Islet of Langerhans (tissue), 1 donor: ENCODE results near the gene TLCD2.
"Not testable (repeated sequence)": the region's sequence is repeated elsewhere in the genome, so short reads cannot be mapped to it uniquely, and the experiment has no call there.

ENCODE experiments used
- FAIRE-seq: peaks from one replicate; lab custom pipeline; 2011; peaks lifted over from hg19 to GRCh38; lab: Jason Lieb, UNC

The TLCD2 gene

GRCh38 chr17:1684378-1685189, 25.6 kb downstream of the TLCD2 start, which contains the start of gene PRPF8:
PRPF8 (minus strand) TSS chr17:1684867; CDS start chr17:1684571, 296 bp downstream.
- peak; percentile 70 for FAIRE-seq

DNA sequence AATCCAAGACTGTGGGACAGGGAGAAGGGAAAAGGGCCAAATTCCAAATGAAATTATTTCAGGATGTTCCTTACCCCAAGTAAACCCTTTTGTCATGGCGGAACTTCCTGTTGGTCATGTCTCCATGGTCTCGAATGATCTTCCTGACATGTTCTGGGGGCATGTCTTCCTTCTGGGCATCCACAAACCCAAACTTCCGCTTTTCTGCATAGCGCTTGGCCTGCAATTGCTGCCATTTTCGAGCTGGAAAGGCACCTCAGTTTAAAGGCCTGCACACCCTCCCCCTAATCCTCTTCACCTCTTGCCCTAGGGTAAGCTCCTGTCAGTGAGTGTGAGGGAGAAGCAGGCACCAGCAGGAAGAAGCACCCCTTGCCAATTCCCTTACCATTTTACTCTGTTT, 26.7 kb downstream of the TLCD2 start:
- no peak for FAIRE-seq

DNA sequence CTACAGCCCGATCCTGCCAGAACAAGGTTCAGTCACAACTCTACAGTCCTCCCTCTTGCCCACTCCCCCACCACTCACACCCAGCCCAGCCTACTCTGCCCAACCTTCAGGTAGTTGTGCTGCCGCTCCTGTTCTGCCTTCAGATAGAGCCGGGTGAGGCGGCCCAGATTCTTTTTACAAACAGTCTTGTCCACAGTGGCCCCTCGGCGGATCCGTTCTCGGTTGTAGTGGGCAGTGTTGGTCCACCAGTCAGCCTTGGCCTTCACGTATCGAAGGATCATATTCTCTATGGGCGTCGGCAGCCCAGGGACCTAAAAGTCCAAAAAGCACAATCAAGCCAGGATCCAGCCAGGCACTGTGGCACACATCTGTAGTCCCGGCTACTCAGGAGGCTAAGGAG, 33.8 kb downstream of the TLCD2 start:
- FAIRE-seq, result no peak

- FAIRE-seq, result no peak
These were observed 37.0 kb downstream of the TLCD2 start for GRCh38 chr17:1673041-1673785.

- FAIRE-seq, result not testable (repeated sequence)
These were observed 46.2 kb downstream of the TLCD2 start for GRCh38 chr17:1663934-1664333.

DNA sequence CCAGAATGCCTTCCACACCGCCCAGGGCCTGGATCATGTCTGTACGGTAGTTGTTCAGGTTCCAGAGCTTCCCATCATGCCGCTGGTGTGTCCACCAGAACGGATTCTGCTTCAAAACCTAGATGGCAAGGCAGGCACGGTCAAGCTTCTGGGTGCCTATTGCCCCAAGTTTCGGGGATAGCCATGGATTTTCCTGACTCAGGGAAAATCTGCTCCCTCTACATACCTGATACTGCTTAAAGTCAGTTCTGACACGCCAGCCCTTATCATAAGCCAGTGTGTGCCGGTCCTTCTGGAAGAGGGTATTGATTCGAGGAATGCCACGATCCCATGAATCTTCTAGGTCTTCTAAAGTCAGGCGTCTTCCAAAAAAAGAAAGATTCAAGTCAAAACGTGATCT, 49.1 kb downstream of the TLCD2 start:
- FAIRE-seq, result no peak

DNA sequence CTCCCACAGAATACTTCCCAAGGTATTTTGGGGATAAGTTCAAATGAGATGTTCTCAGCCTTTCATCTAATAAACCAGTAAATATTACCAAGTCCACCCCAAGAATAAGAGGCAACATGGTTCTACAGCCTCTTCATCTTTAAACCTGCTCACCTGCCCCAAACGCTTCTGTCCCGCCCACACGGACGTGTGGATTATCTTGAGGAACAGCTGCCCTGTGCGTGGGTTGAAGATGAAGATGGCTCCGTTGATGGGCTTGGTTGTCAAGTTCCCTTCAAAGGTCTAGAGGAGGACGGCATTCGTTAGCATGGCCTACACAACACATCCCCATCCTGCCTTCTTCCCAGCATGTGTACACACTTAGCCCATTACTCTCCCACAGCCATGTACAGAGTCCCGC, 52.1 kb downstream of the TLCD2 start:
- no peak for FAIRE-seq

DNA sequence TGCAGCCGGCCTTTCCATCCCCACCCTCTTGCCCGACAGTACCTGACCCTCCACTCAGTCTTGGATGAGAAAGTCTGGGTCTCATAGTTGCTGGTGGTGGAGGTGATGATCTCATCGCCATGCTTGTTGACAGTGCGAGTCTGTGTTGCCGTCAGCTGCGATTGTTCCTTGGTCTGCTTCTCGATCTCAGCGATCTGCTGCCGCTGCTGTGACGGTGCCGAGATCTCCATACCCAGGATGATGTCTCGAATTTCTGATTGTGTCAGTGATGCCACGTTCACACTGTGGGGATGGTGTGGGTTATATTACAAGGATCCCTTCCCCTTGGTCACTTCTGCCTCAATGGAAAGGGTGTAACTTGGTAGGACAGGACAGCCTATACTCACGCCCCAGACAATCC, 56.4 kb downstream of the TLCD2 start:
- FAIRE-seq, result no peak

DNA sequence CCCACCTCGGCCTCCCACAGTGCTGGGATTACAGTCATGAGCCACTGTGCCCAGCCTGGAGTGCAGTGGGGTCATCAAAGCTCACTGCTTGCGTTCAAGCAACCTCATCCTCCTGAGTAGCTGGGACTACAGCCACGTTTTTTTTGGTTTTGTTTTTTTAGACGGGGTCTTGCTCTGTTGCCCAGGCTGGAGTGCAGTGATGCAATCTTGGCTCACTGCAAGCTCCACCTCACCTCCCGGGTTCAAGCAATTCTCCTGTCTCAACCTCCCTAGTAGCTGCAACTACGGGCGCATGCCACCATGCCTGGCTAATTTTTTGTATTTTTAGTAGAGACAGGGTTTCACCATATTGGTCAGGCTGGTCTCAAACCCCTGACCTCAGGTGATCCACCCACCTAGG, 57.4 kb downstream of the TLCD2 start:
- FAIRE-seq, result not testable (repeated sequence)
